Activated T-helper 17 cell treated with anti-CD3 and anti-CD28 coated beads, Interleukin-2, amount 50 U/mL, for 72 hours (primary cell): ENCODE data around the gene COL25A1. TPM values are rescaled to one million over a fixed set of nuclear protein-coding genes. Genes with fewer than 3 reads are reported as not detected.
"Not testable (repeated sequence)": the region's sequence is repeated elsewhere in the genome, so short reads cannot be mapped to it uniquely, and the experiment has no call there.

Experiments used
- ATAC-seq: fragments of 150-1000 bp; cut with Tn5 transposase; replicated peaks from 2 replicates; pipeline ENCODE4 v1.10.0; 2021; ENCODE audit warnings: mild to moderate bottlenecking, moderate library complexity
- H3K27ac Mint-ChIP-seq: one replicate; pipeline ENCODE4 v1.8.0; 2022; ENCODE audit warnings: mixed read lengths
- H3K27me3 Mint-ChIP-seq: one replicate; pipeline ENCODE4 v1.8.0; 2022; ENCODE audit warnings: mixed read lengths
- H3K36me3 Mint-ChIP-seq: one replicate; pipeline ENCODE4 v1.8.0; 2022; ENCODE audit warnings: low read depth, mild to moderate bottlenecking, mixed read lengths
- H3K4me1 Mint-ChIP-seq: one replicate; pipeline ENCODE4 v1.8.0; 2022; ENCODE audit warnings: mixed read lengths
- H3K4me3 Mint-ChIP-seq: one replicate; pipeline ENCODE4 v1.8.0; 2022; ENCODE audit warnings: mild to moderate bottlenecking, mixed read lengths
- H3K9me3 Mint-ChIP-seq: one replicate; pipeline ENCODE4 v1.8.0; 2022; ENCODE audit warnings: mixed read lengths
- total RNA-seq, 2 donors: library from RNA; stranded (reverse); gene quantifications; one replicate each; pipeline ENCODE4 v1.2.3, GENCODE V29; 2022

COL25A1 gene
- total RNA-seq, 2 donors from 2014 or later, result 0.08 TPM; not detected in 1

GRCh38 chr4:109157205-109157604 lies 145.3 kb downstream of the COL25A1 start:
- Mint-ChIP-seq H3K27ac (no peak overlapping the region), H3K9me3 (no peaks in the 10 kb centered on the region), H3K27me3 (peaks cover 11% of the 10 kb centered on the region), H3K36me3 (no peaks in the 10 kb centered on the region), H3K4me1 (no peaks in the 10 kb centered on the region), H3K4me3 (no peak overlapping the region)
- no peak for ATAC-seq

GRCh38 chr4:109156356-109156755 lies 146.1 kb downstream of the COL25A1 start:
- ATAC-seq, result no peak
- Mint-ChIP-seq H3K27me3 (peaks cover 11% of the 10 kb centered on the region), H3K27ac (no peak overlapping the region), H3K4me1 (no peaks in the 10 kb centered on the region), H3K36me3 (no peaks in the 10 kb centered on the region), H3K9me3 (no peaks in the 10 kb centered on the region), H3K4me3 (no peak overlapping the region)

- H3K27ac Mint-ChIP-seq, result no peak overlapping the region
- peaks cover 11% of the 10 kb centered on the region for H3K27me3 Mint-ChIP-seq
- no peak for ATAC-seq
- no peaks in the 10 kb centered on the region for H3K9me3 Mint-ChIP-seq
- no peaks in the 10 kb centered on the region for H3K4me1 Mint-ChIP-seq
- H3K36me3 Mint-ChIP-seq, result no peaks in the 10 kb centered on the region
- no peak overlapping the region for H3K4me3 Mint-ChIP-seq
These were observed 146.7 kb downstream of the COL25A1 start for GRCh38 chr4:109155682-109156283.

GRCh38 chr4:109155084-109155483 lies 147.4 kb downstream of the COL25A1 start:
- Mint-ChIP-seq H3K27me3 (peaks cover 11% of the 10 kb centered on the region), H3K36me3 (no peaks in the 10 kb centered on the region), H3K4me1 (no peaks in the 10 kb centered on the region), H3K27ac (no peak overlapping the region), H3K4me3 (no peak overlapping the region), H3K9me3 (no peaks in the 10 kb centered on the region)
- no peak for ATAC-seq

- H3K36me3 Mint-ChIP-seq, result no peaks in the 10 kb centered on the region
- H3K4me3 Mint-ChIP-seq, result no peak overlapping the region
- H3K27ac Mint-ChIP-seq, result no peak overlapping the region
- ATAC-seq, result no peak
- H3K4me1 Mint-ChIP-seq, result no peaks in the 10 kb centered on the region
- H3K9me3 Mint-ChIP-seq, result no peaks in the 10 kb centered on the region
- H3K27me3 Mint-ChIP-seq, result peaks cover 16% of the 10 kb centered on the region
These were observed 148.0 kb downstream of the COL25A1 start for GRCh38 chr4:109154424-109154823.

- H3K27ac Mint-ChIP-seq, result no peak overlapping the region
- no peaks in the 10 kb centered on the region for H3K4me1 Mint-ChIP-seq
- no peak for ATAC-seq
- H3K9me3 Mint-ChIP-seq, result no peaks in the 10 kb centered on the region
- no peaks in the 10 kb centered on the region for H3K36me3 Mint-ChIP-seq
- H3K4me3 Mint-ChIP-seq, result no peak overlapping the region
- peaks cover 19% of the 10 kb centered on the region for H3K27me3 Mint-ChIP-seq
These were observed 152.6 kb downstream of the COL25A1 start for GRCh38 chr4:109149836-109150235.

GRCh38 chr4:109148577-109149075 lies 153.8 kb downstream of the COL25A1 start:
- Mint-ChIP-seq H3K4me1 (no peaks in the 10 kb centered on the region), H3K27ac (no peak overlapping the region), H3K9me3 (no peaks in the 10 kb centered on the region), H3K36me3 (no peaks in the 10 kb centered on the region), H3K4me3 (no peak overlapping the region), H3K27me3 (peaks cover 20% of the 10 kb centered on the region)
- no peak for ATAC-seq

- ATAC-seq, result no peak
- peaks cover 20% of the 10 kb centered on the region for H3K27me3 Mint-ChIP-seq
- H3K4me3 Mint-ChIP-seq, result no peak overlapping the region
- no peaks in the 10 kb centered on the region for H3K4me1 Mint-ChIP-seq
- H3K36me3 Mint-ChIP-seq, result no peaks in the 10 kb centered on the region
- H3K9me3 Mint-ChIP-seq, result no peaks in the 10 kb centered on the region
- no peak overlapping the region for H3K27ac Mint-ChIP-seq
These were observed 155.3 kb downstream of the COL25A1 start for GRCh38 chr4:109147135-109147534.

GRCh38 chr4:109146499-109146898 lies 156.0 kb downstream of the COL25A1 start:
- Mint-ChIP-seq H3K4me1 (no peaks in the 10 kb centered on the region), H3K9me3 (no peaks in the 10 kb centered on the region), H3K27ac (no peak overlapping the region), H3K36me3 (no peaks in the 10 kb centered on the region), H3K4me3 (no peak overlapping the region), H3K27me3 (peaks cover 20% of the 10 kb centered on the region)
- no peak for ATAC-seq

- H3K9me3 Mint-ChIP-seq, H3K4me1 Mint-ChIP-seq, H3K4me3 Mint-ChIP-seq, ATAC-seq, H3K36me3 Mint-ChIP-seq, H3K27ac Mint-ChIP-seq, H3K27me3 Mint-ChIP-seq: not testable (repeated sequence)
These were observed 164.3 kb downstream of the COL25A1 start for GRCh38 chr4:109138125-109138524.

GRCh38 chr4:109134921-109135320 lies 167.5 kb downstream of the COL25A1 start:
- H3K36me3 Mint-ChIP-seq, result no peaks in the 10 kb centered on the region
- H3K9me3 Mint-ChIP-seq, result no peaks in the 10 kb centered on the region
- no peak overlapping the region for H3K4me3 Mint-ChIP-seq
- no peak overlapping the region for H3K27ac Mint-ChIP-seq
- no peaks in the 10 kb centered on the region for H3K27me3 Mint-ChIP-seq
- ATAC-seq, result no peak
- no peaks in the 10 kb centered on the region for H3K4me1 Mint-ChIP-seq

GRCh38 chr4:109134268-109134667 lies 168.2 kb downstream of the COL25A1 start:
- Mint-ChIP-seq H3K4me3 (no peak overlapping the region), H3K9me3 (no peaks in the 10 kb centered on the region), H3K27ac (no peak overlapping the region), H3K36me3 (no peaks in the 10 kb centered on the region), H3K27me3 (no peaks in the 10 kb centered on the region), H3K4me1 (no peaks in the 10 kb centered on the region)
- no peak for ATAC-seq

- Mint-ChIP-seq H3K4me1 (no peaks in the 10 kb centered on the region), H3K4me3 (no peak overlapping the region), H3K9me3 (no peaks in the 10 kb centered on the region), H3K27ac (no peak overlapping the region), H3K27me3 (no peaks in the 10 kb centered on the region), H3K36me3 (no peaks in the 10 kb centered on the region)
- ATAC-seq, result no peak
These were observed 170.9 kb downstream of the COL25A1 start for GRCh38 chr4:109131559-109131958.

- Mint-ChIP-seq H3K4me1 (no peaks in the 10 kb centered on the region), H3K4me3 (no peak overlapping the region), H3K27ac (no peak overlapping the region), H3K27me3 (peaks cover 6% of the 10 kb centered on the region), H3K36me3 (no peaks in the 10 kb centered on the region), H3K9me3 (no peaks in the 10 kb centered on the region)
- no peak for ATAC-seq
These were observed 173.9 kb downstream of the COL25A1 start for GRCh38 chr4:109128589-109128988.

- Mint-ChIP-seq H3K4me3 (no peak overlapping the region), H3K27me3 (peaks cover 6% of the 10 kb centered on the region), H3K9me3 (no peaks in the 10 kb centered on the region), H3K27ac (no peak overlapping the region), H3K36me3 (no peaks in the 10 kb centered on the region), H3K4me1 (no peaks in the 10 kb centered on the region)
- ATAC-seq, result no peak
These were observed 174.6 kb downstream of the COL25A1 start for GRCh38 chr4:109127866-109128265.

GRCh38 chr4:109126856-109127255 lies 175.6 kb downstream of the COL25A1 start:
- Mint-ChIP-seq H3K9me3 (no peaks in the 10 kb centered on the region), H3K36me3 (no peaks in the 10 kb centered on the region), H3K27ac (no peak overlapping the region), H3K4me3 (no peak overlapping the region), H3K27me3 (peaks cover 15% of the 10 kb centered on the region), H3K4me1 (no peaks in the 10 kb centered on the region)
- ATAC-seq, result no peak
